MM.1S (cell line): Measurements from ENCODE around the gene RPL3.

ENCODE experiments used
- EZH2phosphoT487 ChIP-seq: fragments of 300-600 bp; sonication (generic); IDR thresholded peaks from 2 replicates; pipeline ENCODE4 v1.6.1; 2018; ENCODE audit warnings: antibody characterized with exemption, low read length
- TF ChIP-seq, protein P1 (sequence below): fragments of 300-600 bp; sonication (generic); IDR thresholded peaks from 2 replicates; pipeline ENCODE4 v1.5.1; 2016; ENCODE audit warnings: antibody characterized with exemption, low read length, mixed read lengths

DNA sequence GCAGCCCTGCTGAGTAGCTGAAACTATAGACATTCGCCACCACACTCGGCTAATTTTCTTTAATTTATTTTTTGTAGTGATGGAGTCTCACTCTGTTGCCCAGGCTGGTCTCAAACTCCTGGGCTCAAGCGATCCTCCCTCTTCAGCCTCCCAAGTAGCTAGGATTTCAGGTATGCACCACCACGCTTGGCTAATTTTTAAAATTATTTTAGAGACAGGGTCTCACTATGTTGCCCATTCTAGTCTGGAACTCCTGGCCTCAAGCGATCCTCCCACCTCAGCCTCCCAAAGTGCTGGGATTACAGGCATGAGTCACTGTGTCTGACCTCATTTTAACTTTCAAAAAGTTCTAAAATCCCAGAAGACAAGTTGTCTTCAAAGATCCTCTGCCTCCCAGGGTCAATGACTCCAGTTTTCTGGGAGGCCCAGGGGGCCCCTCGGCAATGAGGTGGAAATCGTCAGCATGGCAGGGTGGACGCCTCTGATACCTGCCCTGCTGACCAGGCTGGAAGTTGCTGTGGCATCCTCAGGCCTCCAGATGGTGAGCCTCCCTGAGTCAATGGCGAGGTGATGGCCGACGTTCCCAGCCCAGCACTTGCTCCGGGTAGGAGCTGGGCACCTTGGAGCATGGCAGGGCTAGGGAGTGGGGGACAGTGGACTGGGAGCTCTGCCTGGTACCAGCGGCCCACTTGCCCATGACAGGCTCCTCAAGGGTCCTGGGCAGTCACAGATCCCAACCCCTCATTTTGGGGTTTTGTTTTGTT is 31.1 kb downstream of the RPL3 start:
- TF ChIP-seq, protein P1, sequence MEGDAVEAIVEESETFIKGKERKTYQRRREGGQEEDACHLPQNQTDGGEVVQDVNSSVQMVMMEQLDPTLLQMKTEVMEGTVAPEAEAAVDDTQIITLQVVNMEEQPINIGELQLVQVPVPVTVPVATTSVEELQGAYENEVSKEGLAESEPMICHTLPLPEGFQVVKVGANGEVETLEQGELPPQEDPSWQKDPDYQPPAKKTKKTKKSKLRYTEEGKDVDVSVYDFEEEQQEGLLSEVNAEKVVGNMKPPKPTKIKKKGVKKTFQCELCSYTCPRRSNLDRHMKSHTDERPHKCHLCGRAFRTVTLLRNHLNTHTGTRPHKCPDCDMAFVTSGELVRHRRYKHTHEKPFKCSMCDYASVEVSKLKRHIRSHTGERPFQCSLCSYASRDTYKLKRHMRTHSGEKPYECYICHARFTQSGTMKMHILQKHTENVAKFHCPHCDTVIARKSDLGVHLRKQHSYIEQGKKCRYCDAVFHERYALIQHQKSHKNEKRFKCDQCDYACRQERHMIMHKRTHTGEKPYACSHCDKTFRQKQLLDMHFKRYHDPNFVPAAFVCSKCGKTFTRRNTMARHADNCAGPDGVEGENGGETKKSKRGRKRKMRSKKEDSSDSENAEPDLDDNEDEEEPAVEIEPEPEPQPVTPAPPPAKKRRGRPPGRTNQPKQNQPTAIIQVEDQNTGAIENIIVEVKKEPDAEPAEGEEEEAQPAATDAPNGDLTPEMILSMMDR: no peak
- no peak for TF ChIP-seq EZH2phosphoT487
